Measurements from ENCODE around the gene RANBP2.

Gene RANBP2

DNA sequence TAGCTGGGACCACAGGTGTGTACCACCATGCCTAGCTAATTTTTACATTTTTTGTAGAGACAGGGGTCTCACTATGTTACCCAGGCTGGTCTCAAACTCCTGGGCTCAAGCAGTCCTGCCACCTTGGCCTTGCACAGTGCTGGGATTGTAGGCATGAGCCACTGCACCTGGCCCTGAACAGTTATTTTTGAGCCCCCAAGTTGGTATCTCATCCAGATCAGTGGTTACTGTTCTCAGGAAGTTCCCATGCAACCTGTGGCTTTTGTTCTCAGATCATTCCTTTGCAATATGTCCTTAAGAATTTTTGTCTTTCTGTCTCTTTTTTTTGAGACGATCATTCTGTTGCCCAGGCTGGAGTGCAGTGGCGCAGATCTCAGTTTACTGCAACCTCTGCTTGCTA is 59.6 kb downstream of the RANBP2 start:
- no peak for DNase-seq

DNA sequence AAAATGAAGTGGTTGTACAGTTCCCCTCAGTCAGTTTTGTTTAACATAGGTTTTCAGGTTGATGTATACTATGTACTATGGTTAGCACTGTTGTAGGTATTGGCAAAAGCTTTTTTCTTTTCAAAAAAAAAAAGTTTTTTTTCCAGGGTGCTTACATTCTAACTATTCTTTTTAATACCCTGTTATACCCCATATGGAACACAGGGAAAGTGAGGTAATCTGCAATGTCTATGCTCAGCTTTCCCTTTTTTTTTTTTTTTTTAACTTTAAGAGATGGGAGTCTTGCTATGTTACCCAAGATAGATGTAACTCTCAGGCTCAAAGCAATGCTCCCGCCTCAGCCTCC is 66.7 kb downstream of the RANBP2 start:
- peak; percentile 8 for DNase-seq

DNA sequence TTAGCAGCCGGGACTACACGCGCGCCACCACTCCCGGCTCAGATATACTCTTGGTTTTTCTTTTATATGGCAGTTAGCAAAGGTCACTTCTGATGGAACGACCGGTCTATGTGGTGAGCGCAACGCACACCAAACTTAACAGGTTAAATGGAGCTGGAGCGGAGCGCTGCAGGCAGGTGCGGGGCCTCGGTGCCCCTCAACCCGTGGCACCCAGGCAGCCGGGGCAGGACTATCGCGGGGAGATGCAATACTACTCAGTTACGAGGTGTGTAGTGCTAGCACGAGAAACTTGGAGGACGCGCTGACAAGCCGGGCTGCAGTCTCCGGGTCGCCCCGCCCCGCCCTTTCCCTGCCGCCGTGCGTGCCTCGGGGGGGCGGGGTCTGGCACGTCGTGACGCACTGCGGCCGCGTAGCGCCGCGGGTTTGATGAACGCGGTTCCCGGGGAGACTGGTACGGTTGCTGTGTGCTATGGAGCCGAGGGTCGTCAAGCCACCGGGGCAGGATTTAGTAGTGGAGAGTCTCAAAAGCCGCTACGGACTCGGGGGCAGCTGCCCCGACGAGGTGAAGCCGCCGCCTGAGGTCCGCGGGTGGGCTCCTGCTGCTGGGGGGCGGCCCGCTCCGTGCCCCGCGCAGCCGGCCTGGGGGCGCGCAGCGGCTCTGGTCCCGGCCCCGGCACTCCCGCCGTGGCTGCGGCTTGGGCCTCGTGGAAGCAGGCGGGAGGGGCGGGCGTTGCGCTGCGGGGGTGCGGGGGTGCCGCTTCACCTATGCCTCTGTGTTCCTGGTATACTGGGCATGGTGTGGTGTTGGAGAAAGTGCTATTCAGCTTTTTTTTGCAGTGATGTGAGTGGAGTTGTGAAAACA is 67.3 kb downstream of the RANBP2 start, which contains the start of gene CCDC138:
CCDC138 (plus strand) TSS at position 418 of the 862 bp plus-strand sequence; CDS start at position 470, 52 bp downstream.
- peak; percentile 83 for DNase-seq

DNA sequence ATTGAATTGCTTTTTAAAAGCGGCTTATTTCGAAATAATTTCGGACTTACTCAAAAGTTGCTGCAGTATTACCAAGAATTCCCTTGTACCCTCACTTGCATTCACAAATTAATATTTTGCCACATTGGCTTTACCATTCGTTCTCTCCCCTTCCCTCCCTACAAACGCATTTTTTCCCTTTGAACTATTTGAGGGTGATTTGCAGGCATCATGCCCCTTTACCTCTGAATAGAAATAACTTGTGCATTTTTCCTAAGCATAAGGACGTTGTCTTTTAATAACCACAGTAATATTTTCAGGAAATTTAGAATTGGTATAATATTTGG is 67.9 kb downstream of the RANBP2 start:
- no peak for DNase-seq

DNA sequence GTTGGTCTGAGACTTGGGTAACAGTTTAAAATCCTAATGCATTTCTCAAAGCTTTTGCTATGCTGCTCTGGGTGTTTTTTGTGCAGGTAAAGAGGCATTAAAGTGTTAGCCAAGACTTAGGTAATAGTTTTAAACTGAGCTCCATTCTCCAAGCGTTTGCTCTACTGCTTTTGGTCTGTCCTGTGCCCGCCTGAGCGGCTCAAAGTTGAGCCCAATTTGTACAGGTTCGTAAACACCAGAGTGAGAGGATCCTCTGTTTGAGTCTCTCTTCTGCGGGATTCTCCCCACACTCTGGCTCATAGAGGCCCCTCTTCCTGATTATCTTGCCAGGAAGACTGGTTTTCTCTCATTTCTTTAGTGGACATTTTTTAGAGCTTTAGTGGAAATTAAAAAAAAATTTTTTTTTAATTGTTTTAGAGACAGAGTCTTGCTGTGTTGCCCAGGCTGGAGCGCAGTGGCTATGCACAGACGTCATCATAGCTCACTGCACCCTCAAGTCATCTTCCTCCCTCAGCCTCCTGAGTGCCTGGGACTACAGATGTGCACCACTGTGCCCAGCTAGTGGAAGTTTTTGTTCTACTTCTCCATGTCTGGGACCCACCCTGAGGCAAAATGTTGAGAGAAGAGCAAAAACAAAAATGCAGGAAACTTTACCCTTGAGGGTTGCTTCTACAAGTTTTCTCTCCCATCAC is 83.9 kb downstream of the RANBP2 start:
- no peak for DNase-seq

DNA sequence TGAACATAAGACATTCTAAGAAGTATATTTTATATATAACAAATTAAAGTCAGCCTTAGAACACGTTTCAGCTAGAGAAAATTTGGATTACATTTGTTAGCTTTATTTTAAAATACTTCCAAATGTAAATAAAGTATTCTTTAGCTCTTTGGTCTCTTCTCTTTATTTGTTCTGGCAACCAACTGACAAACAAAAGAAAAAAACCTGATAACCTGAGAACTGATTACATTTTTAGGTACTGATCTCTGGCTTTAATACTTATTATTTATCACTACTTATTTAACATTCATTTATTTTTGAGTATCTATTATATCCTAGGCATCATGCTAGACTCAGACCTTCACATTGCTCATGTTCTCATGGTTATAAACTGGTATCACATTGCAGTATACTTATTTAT is 85.8 kb downstream of the RANBP2 start:
- no peak for DNase-seq

DNA sequence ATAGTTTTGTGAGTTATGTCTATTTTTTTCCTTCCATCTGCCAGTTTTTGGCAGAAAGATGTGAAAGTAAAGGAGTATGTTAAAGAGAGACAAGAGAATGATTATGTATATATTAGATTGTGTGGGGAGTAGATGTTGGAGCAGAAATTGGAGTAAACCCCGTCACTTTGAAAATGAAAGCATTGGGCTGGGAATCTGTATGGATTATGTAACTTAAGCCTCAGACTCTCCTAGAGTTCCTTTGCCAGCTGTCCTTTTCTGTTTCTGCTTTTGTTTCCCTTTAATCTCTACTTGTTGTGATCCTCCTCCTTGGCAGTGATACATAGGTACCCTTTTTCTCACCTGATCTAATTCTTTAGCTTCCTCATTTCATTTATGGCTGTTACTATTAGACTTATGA is 86.5 kb downstream of the RANBP2 start:
- DNase-seq: no peak

DNA sequence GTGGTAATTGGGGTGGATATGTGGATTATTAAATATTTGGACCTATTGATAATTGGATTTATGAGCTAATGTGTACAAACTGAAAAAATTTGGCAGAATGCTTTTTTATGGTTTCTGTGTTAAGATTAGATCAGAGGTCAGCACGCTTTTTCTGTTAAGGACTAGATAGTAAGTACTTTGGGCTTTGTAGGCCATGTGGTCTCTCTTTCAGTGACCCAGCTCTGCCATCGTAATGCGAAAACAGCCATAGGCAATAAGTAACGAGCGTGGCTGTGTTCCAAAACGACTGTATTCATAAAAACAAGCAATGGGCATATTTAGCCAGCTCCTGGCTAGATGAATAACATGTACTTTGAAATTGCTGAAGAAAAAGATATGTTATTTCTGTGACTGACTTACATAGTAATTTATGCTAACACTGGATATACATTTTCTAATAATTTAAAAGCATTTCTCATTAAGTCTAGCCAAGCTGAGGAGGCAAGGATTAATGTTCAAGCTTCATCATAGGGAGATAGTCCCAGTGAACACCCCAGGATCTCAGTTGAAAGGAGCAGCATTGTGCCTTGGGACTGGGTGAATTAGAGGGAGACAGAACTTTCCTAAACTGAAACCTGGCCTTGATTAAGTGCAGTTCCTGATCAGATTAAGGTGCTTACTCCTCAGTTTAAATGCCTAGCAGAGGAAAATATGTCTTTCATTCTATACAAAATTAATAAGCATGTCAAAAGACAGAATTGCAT is 87.3 kb downstream of the RANBP2 start:
- DNase-seq: no peak

DNA sequence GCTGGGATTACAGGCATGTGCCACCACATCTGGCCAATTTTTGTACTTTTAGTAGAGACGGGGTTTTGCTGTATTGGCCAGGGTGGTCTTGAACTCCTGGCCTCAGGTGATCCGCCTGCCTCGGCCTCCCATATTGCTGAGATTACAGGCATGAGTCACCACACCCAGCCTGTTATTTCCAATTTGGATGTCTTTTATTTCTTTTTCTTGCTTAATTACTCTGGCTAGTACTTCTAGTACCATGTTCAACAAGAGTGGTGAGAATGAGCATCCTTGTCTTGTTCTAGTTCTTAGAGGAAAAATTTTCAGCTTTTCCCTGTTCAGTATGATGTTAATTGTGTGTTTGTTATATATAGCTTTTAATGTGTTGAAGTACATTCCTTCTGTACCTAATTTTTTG is 90.7 kb downstream of the RANBP2 start:
- no peak for DNase-seq

DNA sequence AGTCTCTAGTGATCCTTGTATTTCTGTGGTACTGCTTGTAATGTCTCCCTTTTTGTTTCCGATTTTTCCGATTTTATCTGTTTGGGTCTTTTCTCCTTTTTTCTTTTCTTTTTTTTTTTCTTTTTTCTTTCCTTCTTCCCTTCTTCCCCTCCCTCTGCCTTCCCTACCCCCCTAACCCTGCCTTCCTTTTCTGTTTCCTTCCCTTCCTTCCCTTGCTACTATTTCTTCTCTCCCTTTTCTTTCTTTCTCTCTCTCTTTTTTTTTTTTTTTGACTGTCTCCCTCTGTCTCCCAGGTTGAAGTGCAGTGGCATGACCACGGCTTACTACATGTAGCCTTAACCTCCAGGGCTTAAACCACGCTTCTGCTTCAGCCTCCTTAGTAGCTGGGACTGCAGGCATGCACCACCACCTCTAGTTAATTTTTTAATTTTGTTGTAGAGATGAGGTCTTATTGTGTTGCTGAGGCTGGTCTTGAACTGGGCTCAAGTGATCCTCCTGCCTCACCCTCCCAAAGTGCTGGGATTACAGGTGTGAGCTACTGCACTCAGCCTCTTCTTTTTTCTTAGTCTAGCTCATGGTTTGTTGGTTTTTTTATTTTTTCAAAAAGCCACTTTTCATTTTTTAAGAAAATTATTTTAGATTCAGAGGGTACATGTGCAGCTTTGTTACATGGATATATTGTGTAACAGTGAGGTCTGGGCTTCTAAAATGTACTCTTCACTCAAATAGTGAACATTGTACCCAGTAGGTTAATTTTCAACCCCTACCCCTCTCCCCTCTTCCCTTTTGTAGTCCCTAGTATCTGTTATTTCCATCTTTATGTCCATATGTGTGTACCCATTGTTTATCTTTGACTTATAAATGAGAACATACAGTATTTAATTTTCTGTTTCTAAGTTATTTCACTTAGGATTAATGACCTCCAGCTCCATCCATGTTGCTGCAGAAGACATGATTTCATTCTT is 92.0 kb downstream of the RANBP2 start:
- no peak for DNase-seq

DNA sequence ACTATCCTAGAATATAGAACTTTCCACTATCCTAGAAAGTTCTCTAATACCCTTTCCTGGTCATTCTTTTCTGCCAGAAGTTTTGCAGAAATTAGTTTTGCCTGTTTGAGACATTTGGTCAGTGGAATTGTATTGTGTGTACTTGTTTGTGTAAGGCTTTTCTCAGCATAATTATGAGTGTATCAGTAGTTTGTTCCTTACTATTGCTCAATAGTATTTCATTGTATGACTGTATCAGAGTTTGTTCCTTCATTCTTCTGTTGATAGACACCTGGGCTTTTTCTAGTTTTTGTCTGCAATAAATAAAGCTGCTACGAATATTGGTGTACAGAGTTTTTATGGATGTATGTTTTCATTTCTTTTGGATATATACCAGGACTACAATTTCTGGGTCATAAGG is 94.5 kb downstream of the RANBP2 start:
- no peak for DNase-seq

DNA sequence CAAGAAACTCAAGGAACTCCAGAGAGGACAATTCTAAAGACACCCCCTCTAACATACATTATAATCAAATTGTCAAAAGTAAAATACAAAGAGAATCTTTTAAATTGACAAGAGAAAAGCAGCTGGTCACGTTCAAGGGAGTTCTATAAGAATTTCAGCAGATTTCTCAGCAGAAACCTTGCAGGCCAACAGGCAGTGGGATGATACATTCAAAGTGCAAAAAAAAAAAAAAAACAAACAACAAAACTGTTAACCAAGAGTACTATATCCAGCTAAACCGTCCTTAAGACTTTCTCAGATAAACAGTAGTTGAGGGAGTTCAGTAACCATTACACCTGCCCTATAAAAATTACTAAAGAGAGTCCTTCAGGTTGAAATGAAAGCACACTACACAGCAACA is 101.2 kb downstream of the RANBP2 start:
- DNase-seq: no peak

DNA sequence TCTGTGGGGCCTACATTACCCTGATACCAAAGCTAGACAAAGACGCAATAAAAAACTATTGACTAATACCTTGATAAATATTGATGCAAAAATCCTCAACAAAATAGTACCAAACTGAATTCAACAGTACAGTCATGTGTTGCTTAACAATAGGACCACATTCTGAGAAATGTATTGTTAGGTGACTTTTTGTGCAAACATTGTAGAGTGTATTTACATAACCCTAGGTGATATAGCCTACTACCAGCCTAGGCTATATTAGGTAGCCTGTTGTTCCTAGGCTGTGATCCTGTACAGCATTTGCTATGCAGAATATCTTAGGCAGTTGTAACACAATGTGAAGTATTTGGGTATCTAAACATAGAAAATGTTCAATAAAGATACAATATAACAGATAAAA is 104.0 kb downstream of the RANBP2 start:
- no peak for DNase-seq

DNA sequence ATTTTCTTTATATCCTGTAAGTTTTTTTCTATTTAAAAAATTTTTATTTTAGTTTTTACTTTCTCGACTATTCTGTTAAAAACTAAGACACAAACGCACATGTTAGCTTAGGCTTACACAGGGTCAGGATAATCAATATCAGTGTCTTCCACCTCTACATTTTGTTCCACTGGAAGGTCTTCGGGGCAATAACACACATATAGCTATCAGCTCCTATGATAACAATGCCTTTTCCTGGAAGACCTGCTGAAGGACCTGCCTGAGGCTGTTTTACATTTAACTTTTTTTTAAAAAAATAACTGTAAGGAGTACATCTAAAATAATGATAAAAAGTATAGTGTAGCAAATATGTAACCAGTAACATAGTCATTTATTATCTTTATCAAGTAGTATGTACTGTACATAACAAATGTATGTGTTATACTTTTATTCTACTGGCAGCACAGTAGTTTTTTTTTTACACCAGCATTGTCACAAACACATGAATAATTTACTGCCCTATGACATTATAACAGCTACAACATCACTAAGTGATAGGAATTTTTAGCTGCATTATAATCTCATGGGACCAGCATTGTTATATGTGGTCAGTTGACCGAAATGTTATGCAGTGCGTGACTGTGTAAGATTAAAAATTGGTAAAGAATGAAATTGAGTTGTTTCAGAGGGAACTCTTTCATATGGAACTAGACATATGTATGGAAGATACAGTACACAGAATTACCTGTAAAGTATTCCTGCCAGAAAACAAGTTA is 105.2 kb downstream of the RANBP2 start:
- DNase-seq: no peak

DNA sequence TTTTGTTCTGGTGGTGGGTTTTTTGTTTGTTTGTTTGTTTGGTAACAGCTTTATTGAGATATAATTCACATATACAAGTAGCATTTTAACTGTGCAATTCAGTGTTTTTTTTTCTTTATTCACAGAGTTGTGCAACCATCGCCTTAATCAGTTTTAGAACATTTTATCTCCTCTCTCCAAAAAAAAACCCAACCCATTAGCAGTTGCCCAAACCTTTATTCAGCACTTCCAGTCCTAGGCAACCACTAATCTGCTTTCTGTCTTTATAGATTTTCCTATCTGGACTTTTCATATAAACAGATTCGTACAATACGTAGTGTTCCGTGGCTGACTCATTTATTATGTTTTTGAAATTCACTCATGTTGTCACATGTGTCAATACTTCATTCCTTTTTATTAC is 106.0 kb downstream of the RANBP2 start:
- DNase-seq: no peak

DNA sequence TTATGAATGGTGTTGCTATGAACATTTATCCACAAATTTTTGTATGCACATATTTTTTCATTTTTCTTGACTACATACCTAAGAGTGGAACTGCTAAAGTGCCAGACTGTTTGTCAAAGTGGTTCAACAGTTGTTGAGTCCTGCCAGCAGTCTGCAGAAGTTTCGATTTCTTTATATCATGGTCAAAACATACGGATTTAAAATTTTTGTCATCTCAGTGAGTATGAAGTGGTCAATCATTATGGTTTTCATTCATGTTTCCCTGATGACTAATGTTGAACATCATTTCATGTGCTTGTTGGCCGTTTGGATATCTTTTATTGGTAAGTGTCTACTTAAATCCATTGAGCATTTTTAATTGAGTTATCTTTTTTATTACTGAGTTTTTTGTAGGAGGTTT is 106.5 kb downstream of the RANBP2 start:
- DNase-seq: peak; percentile 20

DNA sequence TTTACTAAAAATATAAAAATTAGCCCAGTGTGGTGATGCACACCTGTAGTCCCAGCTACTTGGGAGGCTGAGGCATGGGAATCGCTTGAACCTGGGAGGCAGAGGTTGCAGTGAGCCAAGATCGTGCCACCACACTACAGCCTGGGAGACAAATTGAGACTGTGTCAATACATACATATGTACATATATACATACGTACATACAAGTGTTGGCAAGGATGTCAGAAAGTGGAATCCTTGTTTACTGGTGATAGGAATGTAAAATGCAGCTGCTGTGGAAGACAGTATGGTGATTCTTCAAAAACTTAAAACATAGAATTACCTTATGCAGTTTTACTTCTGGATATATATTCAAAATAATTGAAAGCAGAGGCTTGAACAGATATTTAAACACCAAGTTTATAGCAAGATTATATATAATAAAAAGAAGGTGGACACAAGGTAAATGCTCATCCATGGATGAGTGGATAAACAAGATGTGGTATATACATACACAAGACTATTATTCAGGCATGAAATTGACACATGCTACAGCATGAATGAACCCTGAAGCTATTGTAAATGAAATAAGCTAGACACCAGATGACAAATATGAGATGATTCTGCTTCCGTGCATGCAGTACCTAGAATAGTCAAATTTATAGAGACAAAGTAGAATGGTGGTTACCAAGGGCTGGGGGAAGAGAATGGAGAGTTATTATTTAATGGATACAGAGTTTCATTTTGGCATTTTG is 110.5 kb downstream of the RANBP2 start:
- no peak for DNase-seq

DNA sequence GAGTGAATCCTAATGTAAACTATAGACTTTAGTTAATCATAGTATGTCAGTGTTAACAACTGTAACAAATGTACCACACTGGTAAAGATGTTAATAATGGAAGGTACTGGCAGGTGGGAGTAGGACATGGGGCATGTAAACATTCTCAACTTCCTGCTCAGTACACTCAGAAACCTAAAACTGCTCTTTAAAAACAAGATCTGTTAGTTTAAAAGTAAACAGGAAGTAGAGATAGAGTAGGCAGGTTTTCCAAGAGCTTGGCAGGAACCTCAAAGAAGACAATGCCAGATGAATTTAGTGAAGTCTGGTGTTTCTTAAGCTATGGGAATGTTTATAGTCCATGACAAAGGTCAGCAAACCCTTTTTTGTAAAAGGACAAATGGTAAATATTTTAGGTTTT is 113.9 kb downstream of the RANBP2 start:
- DNase-seq: no peak

DNA sequence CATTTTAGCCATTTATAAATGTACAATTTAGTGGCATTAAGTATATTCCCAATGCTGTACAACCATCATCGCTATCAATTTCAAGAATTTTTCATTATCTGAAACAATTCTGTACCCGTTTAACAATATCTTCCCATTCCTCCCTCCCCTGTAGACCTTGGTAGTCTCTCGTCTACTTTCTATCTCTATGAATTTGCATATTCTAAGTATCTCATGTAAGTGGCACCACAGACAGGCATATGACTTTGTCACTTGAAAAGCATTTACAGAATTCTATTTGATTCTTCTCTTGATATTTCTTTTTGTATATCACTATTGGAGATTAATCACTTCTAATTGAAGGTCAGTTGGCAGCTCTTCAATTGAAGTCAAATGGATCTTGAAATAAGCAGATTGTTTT is 115.3 kb downstream of the RANBP2 start:
- DNase-seq: no peak

DNA sequence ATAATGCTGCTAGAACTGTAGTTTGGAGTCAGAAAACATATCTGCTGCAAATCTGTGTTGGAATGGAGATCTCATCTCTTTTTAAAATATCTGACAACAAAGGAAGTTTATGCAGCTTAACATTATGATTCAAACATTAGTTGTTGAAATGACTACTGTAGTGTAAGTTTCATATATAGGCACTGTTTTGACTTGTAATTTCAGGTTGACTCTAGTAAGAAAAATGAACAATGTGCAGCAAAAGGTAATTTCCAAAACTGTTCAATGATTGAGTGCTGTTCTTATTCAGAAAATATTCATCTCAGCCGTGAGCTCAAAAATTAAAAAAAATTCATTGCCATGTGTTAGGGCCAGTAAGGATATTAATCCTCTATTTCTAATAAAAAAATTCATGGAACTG is 115.8 kb downstream of the RANBP2 start:
- DNase-seq: no peak
